GM19023 (cell line): ENCODE data around the gene CCDC88C.

Experiments used
- ATAC-seq: cut with Tn5 transposase; IDR thresholded peaks from one replicate; pipeline ENCODE4 v1.9.1; 2021; ENCODE audit warnings: mild to moderate bottlenecking, moderate library complexity; ENCODE audit not compliant: unreplicated experiment

Gene CCDC88C

GRCh38 chr14:91313852-91314251 lies 103.8 kb downstream of the CCDC88C start:
- no peak for ATAC-seq

GRCh38 chr14:91313154-91313850 lies 104.3 kb downstream of the CCDC88C start:
- ATAC-seq = no peak

- no peak for ATAC-seq
Observed at GRCh38 chr14:91311284-91311662, 106.3 kb downstream of the CCDC88C start.

- no peak for ATAC-seq
Observed at GRCh38 chr14:91310606-91311283, 106.9 kb downstream of the CCDC88C start.

- ATAC-seq = no peak
Observed at GRCh38 chr14:91309756-91310280, 107.8 kb downstream of the CCDC88C start.

- no peak for ATAC-seq
Observed at GRCh38 chr14:91308337-91308736, 109.3 kb downstream of the CCDC88C start.

- no peak for ATAC-seq
Observed at GRCh38 chr14:91307652-91308051, 110.0 kb downstream of the CCDC88C start.

GRCh38 chr14:91307046-91307445 lies 110.6 kb downstream of the CCDC88C start:
- no peak for ATAC-seq

GRCh38 chr14:91306547-91306946 lies 111.1 kb downstream of the CCDC88C start:
- ATAC-seq = no peak

GRCh38 chr14:91305650-91306431 lies 111.8 kb downstream of the CCDC88C start:
- no peak for ATAC-seq

- ATAC-seq = no peak
Observed at GRCh38 chr14:91303924-91304229, 113.7 kb downstream of the CCDC88C start.

GRCh38 chr14:91303091-91303923 lies 114.3 kb downstream of the CCDC88C start:
- ATAC-seq = no peak

GRCh38 chr14:91302391-91302790 lies 115.2 kb downstream of the CCDC88C start:
- ATAC-seq = no peak

- ATAC-seq = no peak
Observed at GRCh38 chr14:91300957-91301356, 116.7 kb downstream of the CCDC88C start.

GRCh38 chr14:91300283-91300895 lies 117.2 kb downstream of the CCDC88C start:
- no peak for ATAC-seq

GRCh38 chr14:91299121-91300115 lies 118.2 kb downstream of the CCDC88C start:
- ATAC-seq = no peak

- ATAC-seq = no peak
Observed at GRCh38 chr14:91298576-91298975, 119.0 kb downstream of the CCDC88C start.

- ATAC-seq = no peak
Observed at GRCh38 chr14:91297081-91297711, 120.4 kb downstream of the CCDC88C start.
